Left renal cortex interstitium (tissue), 4 donors: ENCODE results near the gene ZNF705A. TPM values are rescaled to one million over a fixed set of nuclear protein-coding genes. Genes with fewer than 3 reads are reported as not detected.
"Not testable (repeated sequence)": the region's sequence is repeated elsewhere in the genome, so short reads cannot be mapped to it uniquely, and the experiment has no call there.

ENCODE experiments used
- DNase-seq, 4 donors: peaks; one replicate each; pipeline ENCODE4 v3.0.0-alpha.2; 2013; ENCODE audit warnings: low read depth in 4 of 4, low spot score in 2 of 4, missing footprints in 1 of 4
- polyA plus RNA-seq, 4 donors: library from polyadenylated mRNA; unstranded; fragments of 120-200 nt; gene quantifications; one replicate each; pipeline ENCODE4 v1.2.1, GENCODE V29; 2013; ENCODE audit not compliant: insufficient read length in 4 of 4

Gene ZNF705A
- polyA plus RNA-seq, 4 donors: 0.11 TPM; not detected in 3

DNA sequence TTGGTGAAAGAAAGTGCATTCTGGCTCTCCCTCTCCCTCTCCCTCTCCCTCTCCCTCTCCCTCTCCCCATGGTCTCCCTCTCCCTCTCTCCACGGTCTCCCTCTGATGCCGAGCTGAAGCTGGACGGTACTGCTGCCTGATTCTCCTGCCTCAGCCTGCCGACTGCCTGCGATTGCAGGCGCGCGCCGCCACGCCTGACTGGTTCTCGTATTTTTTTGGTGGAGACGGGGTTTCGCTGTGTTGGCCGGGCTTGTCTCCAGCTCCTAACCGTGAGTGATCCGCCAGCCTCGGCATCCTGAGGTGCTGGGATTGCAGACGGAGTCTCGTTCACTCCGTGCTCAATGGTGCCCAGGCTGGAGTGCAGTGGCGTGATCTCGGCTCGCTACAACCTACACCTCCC is 26.5 kb downstream of the ZNF705A start:
- not testable (repeated sequence) for DNase-seq

DNA sequence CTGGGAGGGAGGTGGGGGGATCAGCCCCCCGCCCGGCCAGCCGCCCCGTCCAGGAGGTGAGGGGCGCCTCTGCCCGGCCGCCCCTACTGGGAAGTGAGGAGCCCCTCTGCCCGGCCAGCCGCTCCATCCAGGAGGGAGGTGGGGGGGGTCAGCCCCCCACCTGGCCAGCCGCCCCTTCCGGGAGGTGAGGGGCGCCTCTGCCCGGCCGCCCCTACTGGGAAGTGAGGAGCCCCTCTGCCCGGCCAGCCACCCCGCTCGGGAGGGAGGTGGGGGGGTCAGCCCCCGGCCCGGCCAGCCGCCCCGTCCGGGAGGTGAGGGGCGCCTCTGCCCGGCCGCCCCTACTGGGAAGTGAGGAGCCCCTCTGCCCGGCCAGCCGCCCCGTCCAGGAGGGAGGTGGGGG is 27.4 kb downstream of the ZNF705A start:
- DNase-seq: not testable (repeated sequence)

DNA sequence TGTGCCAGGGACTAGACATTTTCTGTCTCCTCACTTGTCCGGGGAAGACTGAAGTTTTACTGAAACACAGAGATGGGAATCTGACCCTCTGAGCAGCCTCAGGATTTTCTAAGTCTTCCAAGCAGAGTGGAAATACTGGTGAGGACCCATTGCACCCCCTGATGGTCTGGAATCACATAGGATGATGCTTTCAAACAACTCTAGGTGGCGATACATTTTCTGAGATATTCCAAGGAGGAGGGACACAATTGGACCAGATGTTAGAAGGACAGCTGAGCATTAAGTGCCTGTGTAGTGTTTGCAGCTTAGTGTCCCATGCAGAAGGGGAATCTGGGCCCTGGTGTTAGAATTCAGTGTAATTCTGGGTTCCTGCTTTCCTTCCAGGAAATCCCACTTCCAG is 31.3 kb downstream of the ZNF705A start:
- DNase-seq: not testable (repeated sequence)

DNA sequence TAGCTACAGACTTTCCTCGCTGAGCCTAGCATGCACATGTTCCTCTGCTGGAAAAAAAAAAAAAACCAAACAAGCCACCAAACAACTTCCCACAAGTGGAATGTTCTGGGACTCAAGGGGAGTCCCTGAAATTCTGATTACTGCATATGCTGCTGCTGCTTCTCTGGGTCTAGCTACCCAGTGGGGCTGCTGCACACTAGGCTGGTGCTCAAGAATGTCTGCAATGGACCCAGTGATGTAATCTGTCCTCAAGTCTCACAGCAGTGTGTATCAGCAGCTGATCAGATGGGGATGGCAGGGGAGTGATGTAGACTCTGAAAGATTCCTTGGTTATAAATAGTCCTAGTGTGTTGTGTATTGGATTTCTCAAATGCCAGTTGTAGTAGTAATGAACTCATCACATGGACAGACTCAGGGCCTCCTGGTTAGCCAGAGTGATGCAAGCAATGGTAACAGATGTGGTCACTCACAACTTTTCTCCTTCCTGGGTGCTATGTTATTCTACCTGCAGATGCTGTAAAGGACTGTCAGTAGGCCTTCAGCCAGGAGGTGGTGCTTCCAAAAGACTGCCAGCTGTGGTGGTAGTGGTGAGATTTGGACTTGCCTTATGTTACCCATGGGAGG is 41.0 kb downstream of the ZNF705A start:
- DNase-seq: not testable (repeated sequence)

DNA sequence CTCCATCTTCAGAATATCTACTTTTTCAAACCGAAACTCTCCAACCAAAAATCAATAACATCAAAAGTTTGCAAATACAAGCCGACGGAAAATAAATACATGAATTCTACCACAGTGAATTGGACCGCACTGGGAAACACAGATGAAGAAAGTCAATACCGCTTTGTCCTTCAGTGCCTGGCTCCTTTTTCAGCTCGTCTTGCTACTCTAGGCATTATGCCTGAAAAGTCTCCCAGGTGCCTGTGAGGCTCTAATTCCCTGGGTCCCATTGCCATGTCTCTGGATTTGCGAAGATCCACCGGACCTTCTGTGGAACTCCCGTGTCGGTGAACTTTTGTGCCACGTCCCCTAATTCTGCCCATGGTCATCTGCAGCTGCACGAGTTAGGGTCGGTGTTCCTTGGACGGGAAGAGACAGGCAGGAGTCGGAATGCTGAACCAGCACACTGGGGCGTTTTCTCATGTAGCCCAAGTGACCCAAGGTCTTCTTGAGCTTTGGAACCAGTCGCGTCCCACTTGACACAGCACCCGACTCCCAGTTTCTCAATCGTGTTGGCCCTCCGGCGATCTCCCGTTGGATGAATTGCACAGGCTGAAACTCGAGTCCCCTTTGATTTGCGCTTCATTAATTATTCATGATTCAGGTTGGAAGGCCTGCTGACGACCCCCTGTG is 62.0 kb downstream of the ZNF705A start:
- DNase-seq: not testable (repeated sequence)

DNA sequence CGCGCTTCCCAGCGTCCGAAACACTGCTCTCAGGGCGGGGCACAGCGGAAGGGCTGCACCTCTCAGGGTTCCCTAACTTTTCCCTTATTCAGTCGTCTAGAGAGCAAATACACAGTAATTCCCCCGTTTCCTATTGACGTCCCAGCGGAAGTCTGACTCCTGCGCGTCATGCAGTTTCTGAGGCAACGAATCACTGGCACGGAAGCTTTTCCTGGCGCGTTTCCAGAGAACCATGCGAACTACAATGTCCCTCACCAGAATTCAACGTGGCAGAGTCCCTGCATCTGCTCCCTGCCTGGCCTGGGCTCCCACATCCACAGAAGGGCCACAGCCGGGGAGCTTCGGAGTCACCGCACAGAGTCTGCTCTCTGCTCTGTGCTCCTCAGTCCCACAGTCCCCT is 64.6 kb downstream of the ZNF705A start:
- DNase-seq: not testable (repeated sequence)

DNA sequence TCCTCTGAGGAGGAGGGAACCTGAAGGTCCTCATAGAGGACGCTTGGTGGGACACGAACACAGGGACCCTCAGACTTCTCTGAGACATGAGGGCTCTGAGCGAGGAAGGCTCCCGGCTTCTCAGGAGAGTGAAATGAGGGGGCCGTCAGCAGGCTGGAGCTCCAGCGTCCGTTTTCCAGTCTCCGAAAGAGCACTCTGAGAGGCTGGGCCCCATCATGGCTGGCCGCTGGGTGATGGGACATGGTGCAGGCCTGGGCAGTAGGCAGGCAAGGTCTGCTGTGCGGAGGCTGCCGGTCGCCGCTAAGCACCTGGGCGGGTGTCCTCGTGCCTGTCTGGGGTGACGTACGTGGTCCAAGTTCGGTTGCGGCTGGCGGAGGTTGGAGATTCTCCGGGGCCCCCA is 65.0 kb downstream of the ZNF705A start:
- not testable (repeated sequence) for DNase-seq

DNA sequence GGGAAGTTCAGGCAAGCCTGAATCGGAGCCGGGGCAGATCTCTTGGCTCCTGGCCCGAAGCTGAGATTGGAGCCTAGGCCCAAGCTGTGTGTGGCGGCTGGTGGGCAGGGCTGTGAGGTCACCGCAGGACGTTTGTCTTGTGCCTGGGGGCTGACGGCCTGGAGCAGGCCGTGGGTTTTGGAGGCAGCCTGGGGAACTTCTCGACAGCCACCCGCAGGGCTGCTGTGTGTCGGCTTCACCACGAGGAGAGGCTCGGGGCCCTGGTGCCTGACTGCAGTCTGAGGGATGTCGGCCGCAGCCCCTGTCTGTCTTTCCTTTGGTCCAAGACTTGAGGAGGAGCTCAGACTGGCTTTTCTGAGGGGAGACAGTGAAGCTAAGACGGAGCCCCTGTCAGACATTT is 65.5 kb downstream of the ZNF705A start:
- DNase-seq: not testable (repeated sequence)

DNA sequence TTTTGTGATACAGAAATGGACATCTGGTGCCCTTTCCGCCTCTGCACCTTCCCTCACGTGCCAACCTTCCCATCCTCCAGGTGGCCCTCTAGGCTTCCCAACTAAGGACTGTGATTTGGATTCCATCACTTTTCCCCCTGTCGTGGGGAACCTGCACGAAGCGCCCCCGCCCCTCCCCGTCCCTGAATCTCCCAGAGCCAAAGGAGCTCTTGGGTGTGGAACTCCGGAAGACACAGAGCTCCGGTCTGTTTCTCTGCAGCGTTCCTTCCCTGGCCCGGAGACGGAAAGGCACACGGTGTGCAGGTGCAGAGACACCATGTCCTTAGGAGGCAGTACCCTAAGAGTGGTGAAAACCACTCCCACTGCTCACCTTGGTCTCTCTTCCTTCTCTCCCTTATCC is 66.8 kb downstream of the ZNF705A start:
- DNase-seq: not testable (repeated sequence)

DNA sequence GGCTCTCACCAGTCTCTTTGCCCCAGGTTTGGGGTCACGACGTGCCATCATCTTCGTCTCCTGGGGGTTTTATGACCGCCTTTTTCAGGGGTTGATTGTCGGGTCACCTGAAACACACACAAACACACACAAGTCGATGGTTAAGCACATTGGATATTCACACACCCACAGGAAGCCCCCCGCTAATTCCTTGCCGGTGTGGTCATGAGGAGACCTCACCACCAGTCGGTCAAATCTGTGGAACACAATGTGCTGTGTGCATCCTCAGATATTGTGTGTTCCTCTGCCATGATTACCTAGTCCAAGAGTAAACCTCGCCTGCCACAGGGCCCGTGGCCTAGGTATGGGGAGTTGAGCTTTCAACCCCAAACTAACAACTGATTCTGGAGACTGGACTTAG is 68.0 kb downstream of the ZNF705A start:
- not testable (repeated sequence) for DNase-seq

DNA sequence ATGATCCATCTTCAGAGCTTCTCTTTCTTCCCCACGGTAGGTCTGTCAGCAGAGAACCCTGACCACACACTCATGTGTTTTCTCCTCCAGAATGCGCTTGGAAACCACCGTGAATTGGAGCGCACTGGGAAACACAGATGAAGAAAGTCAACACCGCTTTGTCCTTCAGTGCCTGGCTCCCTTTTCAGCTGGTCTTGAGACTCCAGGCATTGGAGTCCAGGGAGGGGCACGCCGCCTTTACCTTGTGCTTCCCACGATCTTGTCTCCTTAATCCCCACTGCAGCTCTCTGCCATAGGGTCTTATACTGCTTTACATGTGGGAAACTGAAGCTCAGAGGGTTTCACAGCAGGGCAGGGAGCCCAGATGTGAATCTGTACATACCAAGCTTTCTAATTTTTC is 69.5 kb downstream of the ZNF705A start:
- DNase-seq: no peak

DNA sequence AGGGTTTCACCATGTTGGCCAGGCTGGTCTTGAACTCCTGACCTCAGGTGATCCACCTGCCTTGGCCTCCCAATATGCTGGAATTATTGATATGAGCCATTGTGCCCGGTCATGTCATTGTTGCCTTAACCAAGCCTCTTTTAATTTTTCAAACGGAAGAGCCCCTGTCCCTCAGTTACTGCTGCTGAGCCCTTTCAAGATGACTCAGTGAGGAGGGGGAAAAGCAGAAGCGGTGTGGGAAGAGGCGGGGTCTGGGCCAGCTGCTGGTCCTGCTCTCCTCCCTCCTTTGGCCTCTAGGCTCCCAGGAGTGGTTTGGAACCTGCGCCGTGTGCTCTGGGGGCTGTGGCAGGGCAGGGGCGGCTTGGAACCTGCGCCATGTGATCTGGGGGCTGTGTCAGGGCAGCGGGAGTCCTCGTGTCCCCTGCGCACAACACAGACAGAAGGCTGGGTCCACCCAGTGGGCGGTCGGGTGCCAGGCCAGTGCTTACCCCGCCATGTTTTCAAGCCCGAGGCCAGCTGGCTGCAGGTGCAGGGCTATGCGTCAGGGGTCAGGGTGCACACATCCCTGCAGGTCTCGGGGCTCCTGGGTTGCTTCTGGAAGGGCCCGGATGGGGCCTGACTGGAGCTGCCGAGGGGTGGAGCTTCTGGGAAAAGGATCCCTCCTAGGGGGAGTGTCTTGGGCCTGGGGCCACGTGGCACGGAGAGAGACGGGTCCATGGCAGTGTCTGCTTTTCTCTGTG is 70.3 kb downstream of the ZNF705A start, which contains the start of gene FAM90A1:
TSS of gene FAM90A1 (minus strand) at position 627 of the 740 bp plus-strand sequence. CDS start 2,786 bp downstream, outside the sequence.
- not testable (repeated sequence) for DNase-seq

DNA sequence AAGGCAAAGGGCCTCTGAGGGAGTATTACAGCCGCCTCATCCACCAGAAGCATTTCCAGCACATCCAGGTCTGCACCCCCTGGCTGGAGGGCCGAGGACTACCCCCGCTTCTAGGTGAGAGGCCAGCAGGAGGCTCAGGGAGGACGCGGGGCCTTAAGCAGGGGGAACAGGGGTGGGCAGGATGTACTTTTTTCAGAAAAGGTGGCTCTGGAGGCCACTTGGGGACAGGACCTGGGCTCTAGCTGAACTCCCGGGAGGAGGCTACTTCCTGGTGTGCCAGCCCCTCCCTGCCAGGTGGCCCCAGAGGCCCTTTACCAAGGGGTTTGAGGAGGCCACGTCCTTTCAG is 70.9 kb downstream of the ZNF705A start:
- DNase-seq: not testable (repeated sequence)

DNA sequence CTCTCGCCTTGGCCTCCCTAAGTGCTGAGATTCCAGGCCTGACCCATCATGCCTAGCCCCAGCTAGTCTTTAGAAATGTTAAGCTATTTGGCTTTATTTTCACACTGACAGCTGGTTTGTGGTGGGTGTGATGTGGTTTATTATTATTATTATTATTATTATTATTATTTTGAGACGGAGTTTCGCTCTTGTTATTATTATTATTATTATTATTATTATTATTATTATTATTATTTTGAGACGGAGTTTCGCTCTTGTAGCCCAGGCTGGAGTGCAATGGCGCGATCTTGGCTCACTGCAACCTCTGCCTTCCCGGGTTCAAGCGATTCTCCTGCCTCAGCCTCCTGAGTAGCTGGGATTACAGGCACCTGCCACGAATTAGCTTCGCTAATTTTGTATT is 71.8 kb downstream of the ZNF705A start:
- DNase-seq: not testable (repeated sequence)

DNA sequence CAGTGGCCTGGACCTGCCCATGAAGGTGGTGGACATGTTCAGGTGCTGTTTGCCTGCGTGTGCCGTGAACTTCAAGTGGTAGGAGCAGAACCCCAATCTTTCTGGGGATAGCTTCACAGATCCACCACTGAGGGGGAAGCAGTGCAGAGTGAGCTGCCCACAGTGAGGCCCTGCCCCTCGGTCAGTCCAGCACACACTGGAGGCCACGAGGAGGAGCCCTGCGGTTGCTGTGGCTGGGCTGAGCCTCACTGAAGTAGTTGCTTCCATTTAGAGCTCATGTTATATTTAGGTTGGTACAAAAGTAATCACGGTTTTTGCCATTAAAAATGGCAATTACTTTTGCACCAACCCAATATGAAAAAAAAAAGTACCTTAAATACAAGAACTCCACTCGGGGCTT is 72.7 kb downstream of the ZNF705A start:
- not testable (repeated sequence) for DNase-seq

Other genes with a start within 250 kb of the ZNF705A start
- gene SLC2A3, start 220.8 kb upstream of the ZNF705A start, polyA plus RNA-seq: 10 to 100 TPM; 12.3 to 21.4 (median 17.8) TPM
- gene FOXJ2, start 124.3 kb upstream of the ZNF705A start, polyA plus RNA-seq: 10 to 100 TPM; 19.8 to 25.7 (median 20.9) TPM
- 1 to 10 TPM; 2.2 to 4.6 (median 3.2) TPM for gene C3AR1, start 90.7 kb upstream of the ZNF705A start, polyA plus RNA-seq
- gene NECAP1, start 74.7 kb upstream of the ZNF705A start, polyA plus RNA-seq: 10 to 100 TPM; 27.6 to 34.0 (median 31.1) TPM
- 1 to 10 TPM; 1.3 to 3.5 (median 2.1) TPM for gene CLEC4A, start 33.4 kb upstream of the ZNF705A start, polyA plus RNA-seq
- gene FAM90A1, start 70.6 kb downstream of the ZNF705A start, polyA plus RNA-seq: 1 to 10 TPM; 1.1 to 2.6 (median 2.1) TPM